ENCODE data around the gene DTWD1. TPM values are rescaled to one million over a fixed set of nuclear protein-coding genes. Genes with fewer than 3 reads are reported as not detected.

DTWD1 gene
- total and polyA plus RNA-seq, 2 donors (not counting 3 experiments of a cell fraction or from before 2014, with no cell fraction given) = 4.6 to 20.1 TPM

DNA sequence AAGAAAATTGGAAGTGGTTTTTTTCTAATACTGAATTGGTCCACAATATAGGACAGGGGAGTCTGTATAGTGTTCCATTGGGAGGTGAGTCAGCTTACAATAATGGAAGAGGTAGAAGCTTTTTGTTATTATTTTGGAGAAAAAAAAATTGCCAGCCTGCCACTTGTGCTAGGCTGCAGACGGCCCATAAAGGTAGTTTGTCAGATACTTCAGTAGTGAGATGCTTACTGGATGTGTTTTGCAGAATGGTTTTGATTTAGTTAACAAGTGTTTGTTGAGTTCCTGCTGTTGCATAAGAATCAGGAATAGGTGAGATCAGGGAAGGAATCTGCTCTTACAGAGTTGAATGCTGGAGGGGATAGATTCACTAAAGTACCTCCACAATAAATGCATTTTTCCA is 1.0 kb downstream of the DTWD1 start:
- no TSS peak for BruUV-seq (replicated peaks)
- Histone ChIP-seq H3K9ac (replicated peaks; ENCODE audit: extremely low read depth, insufficient read depth, low read length) (peak overlapping the region; percentile 85), H3K4me2 (ENCODE audit: insufficient read depth, low read length) (peak overlapping the region; percentile 99), H3K36me3 (ENCODE audit: control insufficient read depth in 2 of 2, extremely low read depth in 1 of 2, insufficient read depth in 2 of 2, low read length in 2 of 2) (peaks cover 2 to 8% of the 10 kb centered on the region in 2 experiments), H3K4me1 (ENCODE audit: control insufficient read depth, extremely low read depth, insufficient read depth, low read length) (peaks cover 20% of the 10 kb centered on the region), H3K9me3 (replicated peaks; ENCODE audit: control insufficient read depth, insufficient read depth, low read length) (peaks cover 2% of the 10 kb centered on the region), H3K27me3 (ENCODE audit: control insufficient read depth in 2 of 2, insufficient read depth in 2 of 2, low read length in 2 of 2) (no peaks in the 10 kb centered on the region), H3K9me1 (replicated peaks; ENCODE audit: control insufficient read depth, extremely low read depth, insufficient read depth, low read length) (no peaks in the 10 kb centered on the region), H3K79me2 (ENCODE audit: control insufficient read depth, insufficient read depth, low read length) (peaks cover 31% of the 10 kb centered on the region), H3K4me3 (replicated peaks in 1 of 3; ENCODE audit: insufficient read depth in 1 of 3, low read depth in 1 of 3, low read length in 3 of 3) (peak overlapping the region; percentile 73 to 91 (median 83)), H3K27ac (ENCODE audit: insufficient read depth, low read depth, low read length) (no peak overlapping the region), H2AFZ (ENCODE audit: low read depth, low read length) (no peak overlapping the region), H4K20me1 (replicated peaks; ENCODE audit: control insufficient read depth, extremely low read depth, insufficient read depth, low read length) (no peaks in the 10 kb centered on the region)
- ChIA-PET CTCF (no interaction called here), POLR2A (no interaction called here)
- FAIRE-seq = no peak
- TF ChIP-seq CTCF (IDR thresholded peaks at IDR 0.05; ENCODE audit: extremely low read depth in 1 of 2, insufficient read depth in 1 of 2, low read depth in 1 of 2, low read length in 2 of 2) = no peak
- no peak for TF ChIP-seq JUN (IDR thresholded peaks at IDR 0.05; ENCODE audit: borderline replicate concordance, insufficient read depth, insufficient read length, low read depth)
- TF ChIP-seq POLR2A (IDR thresholded peaks at IDR 0.05; ENCODE audit: low read depth, low read length) = no peak
- no peak for TF ChIP-seq EZH2 (IDR thresholded peaks at IDR 0.05; ENCODE audit: borderline replicate concordance, low read depth, low read length, severe bottlenecking)
- no peak for TF ChIP-seq FOS (IDR thresholded peaks at IDR 0.05; ENCODE audit: borderline replicate concordance, insufficient read depth, low read length)
- TF ChIP-seq MAX (IDR thresholded peaks at IDR 0.05; ENCODE audit: insufficient read depth, insufficient read length) = no peak
- TF ChIP-seq MYC (IDR thresholded peaks at IDR 0.05; ENCODE audit: low read depth, low read length) = no peak
- TF ChIP-seq POLR2AphosphoS5 (IDR thresholded peaks at IDR 0.05; ENCODE audit: insufficient read depth, low read depth, low read length) = no peak
- TF ChIP-seq GATA2 (IDR thresholded peaks at IDR 0.05; ENCODE audit: insufficient read depth, insufficient read length, low read depth, low read length) = no peak
- DNase-seq (ENCODE audit: low read depth, low spot score) = no peak
- intact Hi-C loops (cut with micrococcal nuclease) (loop anchor here (5.0 to 10.0 kb wide), 5 partner anchors 387 to 1473 kb away; partner anchors contain the start of genes GALK2, SHC4 and TNFAIP8L3), dilution Hi-C loops (cut with MboI; ENCODE audit: extremely low pct_ligation_motif_present, low sequenced_read_pairs) (no loop called here)

Measured in endothelial cell of umbilical vein (primary cell).